Activated CD4-positive, alpha-beta T cell treated with anti-CD3 and anti-CD28 coated beads, Interleukin-2, amount 50 U/mL, for 16 hours (primary cell): ENCODE measurements around the gene AMDHD2.

Source experiments
- DNase-seq: peaks from one replicate; pipeline ENCODE4 v3.0.0-alpha.2; 2020

AMDHD2 gene

DNA sequence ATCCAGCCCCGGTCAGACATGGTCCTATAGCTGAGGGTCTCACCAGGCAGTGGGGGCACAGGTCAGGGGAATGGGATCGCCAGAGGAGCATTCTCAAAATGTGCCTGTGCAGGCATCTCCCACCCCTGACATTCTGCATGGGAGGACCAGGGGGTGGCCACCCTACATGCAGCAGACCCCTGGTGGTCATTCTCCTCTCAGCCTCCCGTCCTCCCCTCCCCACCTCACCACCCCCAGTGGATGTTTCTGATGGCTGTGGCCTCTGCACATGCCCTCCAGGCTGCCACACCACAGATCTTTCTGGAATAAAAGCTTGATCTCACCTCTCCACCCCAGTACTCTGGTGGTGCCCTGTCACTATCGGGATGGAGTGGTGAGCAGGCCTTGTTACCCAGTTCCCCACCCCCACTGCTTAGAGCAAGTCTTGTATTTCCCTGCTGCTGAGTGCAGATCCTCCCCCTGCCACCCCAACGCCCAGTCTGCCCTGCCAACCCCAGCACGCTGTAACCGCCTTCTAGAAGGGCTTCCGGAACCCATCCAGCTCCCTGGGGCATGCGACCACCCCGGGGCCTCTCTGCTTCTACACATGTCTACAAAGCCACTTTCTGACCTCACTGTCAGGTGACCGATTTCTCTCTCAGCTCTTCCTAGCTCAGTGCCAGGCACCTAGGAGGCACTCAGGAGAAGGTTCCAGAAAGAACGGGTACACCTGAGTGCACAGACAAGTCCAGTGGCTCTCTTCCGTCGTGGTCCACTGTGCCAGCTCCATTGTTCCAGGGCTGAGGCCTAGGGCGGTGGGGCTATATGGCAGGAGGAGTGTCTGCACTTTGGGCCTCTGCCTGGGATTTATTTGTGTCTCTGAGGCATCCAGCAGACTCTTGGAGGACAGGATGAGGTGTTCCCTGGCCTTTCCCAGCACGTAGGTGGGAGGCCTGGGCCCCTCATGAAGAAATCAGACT, 36.0 kb upstream of the AMDHD2 start:
- no peak for DNase-seq

DNA sequence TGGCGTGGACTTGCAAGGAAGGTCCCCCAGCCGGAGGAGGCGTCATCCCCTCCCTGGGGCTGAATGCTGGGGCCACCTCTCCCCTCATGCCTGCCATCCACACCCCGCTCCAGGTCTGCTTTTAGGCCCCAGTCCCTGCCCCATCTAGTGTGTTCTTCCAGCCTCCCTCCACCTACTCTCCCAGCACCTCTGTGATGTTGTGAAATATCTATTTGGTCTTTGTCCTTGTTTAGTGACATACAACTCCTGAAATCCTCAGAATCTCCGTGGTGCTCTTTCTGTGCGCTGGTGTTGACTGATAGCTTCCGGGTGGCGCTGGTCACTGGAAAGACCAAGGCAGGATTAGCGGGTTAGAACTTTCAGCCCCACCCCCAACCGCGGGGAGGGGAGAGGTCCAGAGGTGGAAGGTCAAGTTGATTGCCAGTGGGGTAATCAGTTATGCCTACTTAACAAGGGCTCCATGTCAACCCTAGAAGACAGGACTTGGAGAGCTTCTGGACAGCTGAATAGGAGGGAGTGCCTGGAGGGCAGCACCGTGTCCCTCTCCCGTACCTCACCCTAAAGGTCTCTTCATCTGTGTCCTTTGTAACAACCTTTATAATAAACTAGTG, 35.2 kb upstream of the AMDHD2 start:
- DNase-seq: no peak

DNA sequence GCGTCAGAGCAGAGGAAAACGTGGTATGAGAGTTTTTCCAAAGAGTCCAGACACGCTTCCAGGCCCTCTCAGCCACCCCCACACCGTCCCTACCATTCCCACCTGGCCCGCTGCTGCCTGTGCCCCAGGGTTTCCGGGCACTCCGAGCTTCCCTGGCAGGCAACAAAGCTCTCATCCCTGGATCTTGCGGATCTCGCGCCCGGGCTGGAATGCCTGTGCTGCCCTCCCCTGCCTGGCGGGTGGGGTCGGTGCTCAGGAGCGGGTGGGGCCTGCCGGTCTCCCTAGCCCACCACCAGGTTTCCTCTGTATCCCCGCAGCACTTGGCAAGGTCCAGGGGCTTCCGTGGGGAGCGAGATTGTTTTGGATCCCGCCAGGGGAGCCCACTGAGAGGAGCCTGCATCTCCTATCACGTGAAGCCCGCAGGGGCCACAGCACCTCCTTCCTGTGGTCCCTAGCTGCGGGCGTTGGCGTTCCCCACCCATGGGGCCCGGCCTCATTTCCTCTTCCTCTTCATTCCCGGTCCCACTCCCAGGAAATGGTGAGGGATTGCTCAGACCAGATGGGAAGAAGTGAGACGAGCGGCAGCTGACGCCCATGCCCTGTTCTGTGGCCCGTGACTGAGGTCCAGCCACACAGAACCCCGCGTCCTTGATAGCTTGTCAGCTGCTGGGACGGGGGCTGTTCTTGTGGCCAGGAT, 34.2 kb upstream of the AMDHD2 start:
- no peak for DNase-seq

DNA sequence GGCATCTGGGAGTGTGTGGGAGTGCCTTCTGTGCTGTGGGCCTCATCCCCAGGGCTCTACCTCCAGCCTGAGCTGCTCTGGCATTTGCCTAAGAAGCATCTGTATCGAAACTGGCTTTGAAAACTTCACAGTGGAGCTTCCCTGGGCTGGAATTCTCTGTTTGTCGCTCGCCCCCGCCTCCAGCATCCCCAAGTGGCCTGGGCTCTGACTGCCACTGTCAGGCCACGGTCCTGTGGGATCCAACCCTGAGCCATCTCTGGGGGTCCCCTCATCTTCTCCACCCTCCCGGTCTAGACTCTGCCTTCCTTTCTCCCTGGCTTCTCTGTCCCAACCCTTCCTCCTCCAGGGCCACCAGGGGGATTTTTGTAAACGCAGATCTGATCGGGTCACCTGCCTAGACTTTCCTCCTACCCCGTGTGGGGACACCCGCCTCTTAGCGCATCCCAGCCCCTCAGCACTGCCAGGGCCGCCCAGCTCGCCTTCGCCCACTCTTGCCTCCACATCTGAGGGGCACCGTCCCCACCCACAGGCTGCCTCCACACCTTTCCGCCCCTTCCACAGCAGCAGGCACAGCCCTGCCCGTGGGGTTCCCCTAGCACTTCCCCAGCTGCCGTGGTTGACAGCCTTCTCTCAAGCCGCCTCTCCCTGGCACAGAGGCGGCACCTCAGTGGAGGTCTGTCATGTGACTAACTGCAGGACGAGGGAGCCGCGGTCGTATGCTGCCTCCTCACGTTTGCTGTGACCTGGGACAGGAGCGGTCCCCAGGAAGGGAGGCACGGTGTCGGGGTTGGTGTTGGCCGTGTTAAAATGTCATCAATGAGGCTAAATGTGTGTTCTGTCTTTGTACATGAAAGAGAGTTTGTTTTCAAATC, 33.3 kb upstream of the AMDHD2 start:
- peak; percentile 74 for DNase-seq

DNA sequence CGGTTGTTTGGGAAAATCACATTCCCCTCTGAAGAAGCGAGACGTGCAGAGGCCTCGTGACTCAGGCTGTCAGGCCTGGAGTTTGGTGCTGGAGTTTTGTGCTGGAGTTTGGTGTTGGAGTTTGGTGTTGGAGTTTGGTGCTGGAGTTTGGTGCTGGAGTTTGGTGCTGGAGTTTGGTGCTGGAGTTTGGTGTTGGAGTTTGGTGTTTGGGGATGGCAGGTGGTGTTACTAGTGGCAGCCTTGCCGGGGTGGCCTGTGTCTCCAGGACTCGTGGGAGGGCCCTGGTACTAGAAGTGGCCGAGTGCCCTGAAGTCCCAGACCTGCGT, 32.7 kb upstream of the AMDHD2 start:
- DNase-seq: no peak

DNA sequence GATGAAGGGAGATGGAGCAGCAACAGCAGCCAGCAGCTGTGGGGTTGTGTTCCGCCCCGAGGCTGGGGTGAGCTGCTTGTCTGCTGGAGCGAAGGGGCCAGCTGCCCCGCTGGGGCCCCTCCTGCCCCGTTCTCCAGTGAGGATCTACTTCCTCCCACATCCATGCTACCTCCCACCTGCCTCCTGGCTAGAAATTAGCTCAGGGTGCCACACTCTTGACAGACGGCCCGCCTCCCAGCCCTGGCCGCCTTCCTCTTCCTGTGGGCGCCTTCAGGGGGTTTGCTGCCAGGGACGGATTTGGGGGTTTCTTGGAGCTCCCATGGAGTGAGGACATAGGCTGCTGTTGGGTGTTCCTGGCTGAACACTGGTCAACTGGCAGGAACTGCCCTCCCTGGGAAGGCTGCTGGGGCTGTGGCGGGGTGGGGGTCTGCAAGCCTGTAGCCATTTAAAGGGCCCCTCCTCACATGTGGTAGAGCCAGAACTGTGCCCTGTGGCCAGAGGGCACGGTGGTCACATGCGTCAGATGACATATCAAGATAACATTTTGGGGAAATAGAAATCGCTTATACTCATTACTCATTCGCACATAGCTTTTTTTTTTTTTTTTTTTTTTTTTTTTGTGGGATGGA, 32.2 kb upstream of the AMDHD2 start:
- DNase-seq: no peak

DNA sequence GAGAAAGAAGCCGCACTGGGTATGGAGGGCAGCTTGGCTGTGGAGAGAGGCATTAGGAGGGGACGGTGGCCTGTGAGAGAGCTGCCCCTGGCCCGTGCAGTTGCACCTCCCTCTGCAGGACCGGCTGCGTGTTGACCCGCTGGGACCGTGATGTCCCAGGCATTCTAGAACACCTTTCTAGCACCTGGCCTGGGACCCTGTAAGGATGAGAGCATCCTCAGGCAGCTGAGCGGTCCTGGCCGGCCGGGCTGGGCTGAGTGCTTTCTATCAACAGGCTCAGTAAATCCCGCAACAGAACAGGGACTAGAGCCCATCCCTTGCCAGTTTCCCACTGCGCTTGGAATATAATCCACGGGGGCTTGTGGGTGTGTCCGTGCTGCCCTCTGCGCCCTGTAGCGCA, 30.6 kb upstream of the AMDHD2 start:
- DNase-seq: no peak

DNA sequence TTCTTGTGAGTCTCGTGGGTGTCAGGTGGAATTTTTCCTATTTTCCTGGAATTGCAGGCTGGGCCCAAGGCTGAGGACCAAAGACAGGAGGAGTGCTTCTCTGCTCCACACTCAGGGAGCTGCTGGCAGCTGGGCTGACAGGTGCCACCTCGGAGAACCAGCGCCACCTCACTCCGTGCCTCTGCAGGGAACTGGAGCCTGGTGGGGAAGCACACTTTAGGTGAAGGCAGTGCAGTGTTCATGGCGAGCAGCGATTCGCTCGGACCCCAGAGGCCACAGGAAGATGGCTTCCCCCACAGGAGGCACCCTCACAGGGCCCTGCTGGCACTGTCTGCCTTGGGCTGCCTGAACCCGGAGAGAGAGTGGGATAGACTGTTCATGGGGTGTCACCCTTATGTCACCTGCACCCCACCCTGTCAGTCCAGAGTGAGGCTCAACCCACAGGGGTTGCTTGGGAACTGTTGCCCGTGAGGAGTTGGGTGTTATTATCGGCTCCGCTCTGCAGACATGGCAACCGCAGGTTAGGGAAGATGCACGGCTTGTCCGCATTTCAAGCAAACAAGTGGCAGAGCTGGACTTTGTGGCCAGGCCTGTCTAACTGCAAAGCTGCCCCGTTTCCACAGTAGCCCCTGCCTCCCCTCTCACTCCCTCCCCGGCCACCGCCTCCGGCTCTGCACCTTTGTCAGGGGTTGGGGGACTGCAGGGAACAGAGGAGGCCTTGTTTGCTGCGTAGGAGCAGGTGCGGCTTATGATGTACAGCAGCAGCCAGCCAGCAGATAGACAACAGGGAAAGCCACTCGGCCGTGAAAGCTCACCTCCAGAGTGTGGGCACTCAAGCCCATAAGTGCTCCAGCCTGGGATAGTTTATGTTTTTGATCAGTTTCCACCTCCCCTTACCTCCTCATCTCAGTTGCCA, 29.7 kb upstream of the AMDHD2 start:
- no peak for DNase-seq

DNA sequence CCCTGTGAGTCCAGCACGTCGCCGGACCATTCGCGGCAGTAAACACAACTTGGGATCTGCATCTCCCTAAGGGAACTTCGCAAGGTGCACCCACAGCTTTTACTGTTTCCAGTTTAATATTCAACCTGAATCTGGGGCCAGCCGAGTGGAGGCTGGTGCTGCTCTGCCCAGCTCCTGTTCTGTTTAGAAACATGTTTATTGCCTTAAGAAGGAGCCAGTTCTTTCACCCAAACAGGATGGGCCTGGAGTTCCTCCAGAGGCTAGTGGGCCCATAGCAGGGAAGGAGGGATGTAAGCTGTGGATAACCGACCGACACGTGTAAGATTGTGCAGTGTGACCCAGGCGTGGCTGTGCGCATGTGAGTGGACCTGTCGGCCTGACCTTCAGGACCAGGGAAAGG, 27.9 kb upstream of the AMDHD2 start:
- no peak for DNase-seq

DNA sequence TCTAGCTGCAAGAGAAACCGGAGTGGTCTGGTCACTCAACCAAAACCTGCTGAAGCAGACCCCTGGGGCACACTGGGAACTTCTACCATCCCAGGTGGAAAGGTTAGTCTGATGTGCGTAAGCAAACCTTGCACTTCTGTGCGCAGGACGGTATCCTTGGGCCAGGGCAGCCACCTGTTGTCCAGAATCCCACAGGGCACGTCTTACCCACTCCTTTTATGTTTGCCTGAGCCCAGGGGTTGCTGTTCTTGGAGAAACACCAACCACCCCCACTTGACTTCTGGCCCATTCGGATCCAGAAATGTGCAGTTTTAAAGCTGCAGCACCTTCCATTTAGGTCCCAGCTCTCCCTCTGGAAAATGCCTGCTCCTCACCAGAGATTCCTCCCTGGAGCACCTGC, 26.6 kb upstream of the AMDHD2 start:
- no peak for DNase-seq

DNA sequence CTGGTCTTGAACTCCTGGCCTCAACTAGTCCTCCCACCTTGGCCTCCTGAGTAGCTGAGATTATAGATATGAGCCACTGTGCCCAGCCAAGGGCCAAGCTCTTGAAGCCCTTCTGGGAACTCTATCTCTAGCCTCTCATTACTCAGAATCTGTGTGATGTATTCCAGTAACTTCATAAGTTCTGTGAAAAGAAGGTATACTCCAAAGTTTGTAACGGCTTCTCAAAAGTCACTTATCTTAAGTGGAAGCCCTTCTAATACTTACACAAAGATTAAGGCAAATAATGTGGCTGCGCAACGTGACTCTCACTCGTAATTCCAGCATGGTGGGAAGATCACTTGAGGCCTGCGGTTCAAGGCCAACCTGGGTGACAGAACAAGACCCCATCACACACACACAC, 25.6 kb upstream of the AMDHD2 start:
- no peak for DNase-seq

DNA sequence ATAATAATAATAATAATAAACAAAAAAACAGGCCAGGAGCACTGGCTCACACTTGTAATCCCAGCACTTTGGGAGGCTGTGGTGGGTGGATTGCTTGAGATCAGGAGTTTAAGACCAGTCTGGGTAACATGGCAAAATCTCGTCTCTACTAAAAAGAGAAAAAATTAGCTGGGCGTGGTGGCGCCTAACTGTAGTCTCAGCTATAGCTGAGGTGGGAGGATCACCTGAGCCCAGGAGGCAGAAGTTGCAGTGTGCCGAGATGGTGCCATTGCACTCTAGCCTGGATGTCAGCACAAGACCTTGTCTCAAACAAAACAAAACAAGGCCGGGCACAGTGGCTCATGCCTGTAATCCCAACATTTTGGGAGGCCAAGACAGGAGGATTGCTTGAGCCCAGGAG, 25.1 kb upstream of the AMDHD2 start:
- no peak for DNase-seq

DNA sequence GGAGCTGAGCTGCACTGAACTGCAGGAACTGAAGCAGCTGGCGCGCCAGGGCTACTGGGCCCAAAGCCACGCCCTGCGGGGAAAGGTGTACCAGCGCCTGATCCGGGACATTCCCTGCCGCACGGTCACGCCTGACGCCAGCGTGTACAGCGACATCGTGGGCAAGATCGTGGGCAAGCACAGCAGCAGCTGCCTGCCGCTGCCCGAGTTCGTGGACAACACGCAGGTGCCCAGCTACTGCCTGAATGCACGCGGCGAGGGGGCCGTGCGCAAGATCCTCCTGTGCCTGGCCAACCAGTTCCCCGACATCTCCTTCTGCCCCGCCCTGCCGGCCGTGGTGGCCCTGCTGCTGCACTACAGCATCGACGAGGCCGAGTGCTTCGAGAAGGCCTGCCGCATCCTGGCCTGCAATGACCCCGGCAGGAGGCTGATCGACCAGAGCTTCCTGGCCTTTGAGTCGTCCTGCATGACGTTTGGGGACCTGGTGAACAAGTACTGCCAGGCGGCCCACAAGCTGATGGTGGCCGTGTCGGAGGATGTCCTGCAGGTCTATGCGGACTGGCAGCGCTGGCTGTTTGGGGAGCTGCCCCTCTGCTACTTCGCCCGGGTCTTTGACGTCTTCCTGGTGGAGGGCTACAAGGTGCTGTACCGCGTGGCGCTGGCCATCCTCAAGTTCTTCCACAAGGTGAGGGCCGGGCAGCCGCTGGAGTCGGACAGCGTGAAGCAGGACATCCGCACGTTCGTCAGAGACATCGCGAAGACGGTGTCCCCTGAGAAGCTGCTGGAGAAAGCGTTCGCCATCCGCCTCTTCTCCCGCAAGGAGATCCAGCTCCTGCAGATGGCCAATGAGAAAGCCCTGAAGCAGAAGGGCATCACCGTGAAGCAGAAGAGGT, 23.7 kb upstream of the AMDHD2 start:
- DNase-seq: no peak

DNA sequence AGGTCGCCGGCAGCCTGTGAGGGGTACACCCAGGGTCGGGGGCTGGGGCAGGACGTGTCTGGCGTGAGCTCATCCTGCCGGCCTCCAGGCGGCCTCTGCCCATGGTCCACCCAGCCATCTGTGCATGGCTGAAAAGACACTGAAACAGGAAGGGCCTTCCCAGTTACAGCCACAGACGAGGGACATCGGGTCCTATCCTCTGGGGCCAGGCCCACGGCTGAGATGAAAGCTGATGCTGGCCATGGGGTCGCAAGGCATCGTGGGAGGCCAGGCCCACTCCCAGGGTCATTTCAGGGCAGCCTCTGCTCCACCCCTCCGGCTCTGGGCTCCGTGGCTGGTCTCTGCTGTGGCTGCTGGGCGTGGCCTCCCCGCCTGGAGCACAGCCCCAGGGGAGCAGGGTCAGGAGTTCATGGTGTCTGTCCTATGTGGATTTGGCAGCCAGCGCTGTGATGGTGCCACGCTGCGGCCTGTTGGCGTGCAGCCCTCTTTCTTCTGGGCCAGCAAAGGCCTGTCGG, 23.0 kb upstream of the AMDHD2 start:
- DNase-seq: no peak

DNA sequence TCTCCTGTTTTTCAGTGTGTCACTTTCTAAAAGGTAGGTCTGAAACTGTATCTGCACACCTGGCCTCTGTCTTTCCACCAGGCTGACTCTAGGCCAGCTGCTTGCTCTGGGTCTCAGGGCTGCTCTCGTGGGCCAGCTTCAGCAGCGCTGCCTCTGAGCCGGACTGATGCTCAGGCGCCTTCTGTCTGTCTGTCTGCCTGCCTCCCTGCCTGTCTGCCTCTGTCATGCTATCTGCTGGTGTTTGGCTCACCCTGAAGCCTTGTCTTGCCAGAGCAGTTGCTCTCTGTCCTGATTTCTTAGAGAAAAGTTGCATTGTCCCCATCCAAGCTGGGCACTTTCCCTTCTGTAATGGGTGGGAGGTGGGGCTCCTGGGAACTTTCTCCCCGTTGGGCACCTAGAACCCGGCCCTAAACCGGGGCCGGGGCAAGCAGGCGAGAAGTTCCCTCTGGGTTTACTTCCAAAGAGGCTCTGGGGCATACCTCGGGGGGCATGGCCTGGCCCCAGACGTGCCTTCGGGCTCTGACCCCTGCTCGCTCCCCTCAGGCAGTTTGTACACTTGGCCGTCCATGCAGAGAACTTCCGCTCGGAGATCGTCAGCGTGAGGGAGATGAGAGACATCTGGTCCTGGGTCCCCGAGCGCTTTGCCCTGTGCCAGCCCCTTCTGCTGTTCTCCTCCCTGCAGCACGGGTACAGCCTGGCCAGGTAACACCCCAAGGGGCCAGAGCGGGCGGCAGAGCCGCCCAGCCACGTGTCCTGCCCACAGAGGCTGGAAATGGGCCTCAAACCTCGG, 22.3 kb upstream of the AMDHD2 start:
- no peak for DNase-seq

DNA sequence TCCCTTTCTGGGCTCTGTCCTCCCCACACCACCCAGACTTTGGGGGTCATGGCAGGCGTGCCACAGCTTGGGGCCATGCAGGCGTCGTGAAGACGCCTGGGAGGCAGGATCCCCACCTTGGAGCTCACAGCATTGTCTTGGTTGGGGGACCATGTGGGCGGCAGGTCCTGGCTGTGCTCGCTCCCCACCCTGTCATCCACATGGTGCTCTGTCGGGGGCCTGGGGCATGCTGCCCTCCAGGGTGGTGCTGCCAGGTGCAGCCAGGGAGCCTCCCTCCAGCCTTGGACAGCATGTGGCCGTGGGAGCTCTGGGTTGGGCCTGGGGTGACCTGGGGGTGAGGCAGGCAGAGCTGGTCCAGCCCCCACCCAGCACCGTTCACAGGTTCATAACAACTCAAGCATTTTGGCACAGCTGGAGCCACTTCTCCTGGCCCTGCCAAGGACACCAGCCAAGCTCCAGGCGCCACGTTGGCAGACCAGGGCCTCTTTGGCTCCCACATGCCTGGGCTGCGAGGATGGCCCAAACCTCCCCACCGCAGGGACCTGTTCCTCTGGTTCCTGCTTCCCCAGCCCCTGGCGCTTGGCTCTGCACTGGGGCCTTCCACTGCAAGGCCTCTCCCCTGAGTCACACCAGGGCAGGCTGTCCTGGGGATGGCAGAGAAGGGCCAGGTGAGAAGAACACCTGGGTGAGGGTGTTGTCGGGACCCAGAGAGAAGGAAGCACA, 21.5 kb upstream of the AMDHD2 start:
- no peak for DNase-seq

DNA sequence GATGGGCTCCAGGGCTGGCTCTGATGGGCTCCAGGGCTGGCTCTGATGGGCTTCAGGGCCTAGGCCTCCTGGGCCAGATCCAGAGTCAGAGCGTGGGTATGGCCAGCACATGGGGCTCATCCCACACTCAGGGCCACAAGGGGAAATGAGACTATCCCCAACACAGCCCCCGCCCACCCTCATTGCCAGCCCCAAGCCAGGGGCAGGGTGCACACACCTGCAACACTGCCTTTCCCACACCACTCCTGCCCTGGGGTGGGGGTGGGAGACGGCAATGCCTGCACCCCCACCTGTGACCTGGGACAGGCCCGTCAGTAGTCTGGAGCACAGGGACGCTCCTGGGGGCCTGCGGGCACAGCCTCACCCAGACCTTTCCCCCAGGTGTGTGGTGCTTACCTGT, 20.7 kb upstream of the AMDHD2 start:
- no peak for DNase-seq

DNA sequence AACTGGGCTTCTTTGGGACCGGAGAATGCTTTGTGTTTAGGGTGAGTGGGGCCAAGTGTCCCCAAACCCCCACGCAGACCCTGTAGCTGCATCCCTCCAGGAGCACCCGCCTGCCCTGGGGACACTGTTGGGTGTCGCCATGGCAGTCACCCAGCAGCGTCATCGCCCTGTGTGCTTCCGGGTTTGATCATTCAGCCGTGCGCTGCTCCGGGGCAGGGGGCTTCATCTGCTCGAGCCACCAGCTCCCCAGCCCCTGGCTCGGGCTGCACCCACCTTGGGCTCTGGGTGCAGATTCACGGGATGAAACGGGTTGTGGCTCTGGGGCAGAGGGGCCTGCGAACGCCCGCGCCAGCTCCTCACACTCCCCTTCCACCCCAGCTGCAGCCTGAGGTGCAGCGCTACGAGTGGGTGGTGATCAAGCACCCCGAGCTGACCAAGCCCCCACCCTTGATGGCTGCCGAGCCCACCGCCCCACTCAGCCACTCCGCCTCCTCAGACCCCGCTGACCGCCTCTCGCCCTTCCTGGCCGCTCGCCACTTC, 20.2 kb upstream of the AMDHD2 start:
- DNase-seq: no peak
